Right lobe of liver (tissue), 6 donors: ENCODE measurements around the gene POLG2. TPM values are rescaled to one million over a fixed set of nuclear protein-coding genes. Genes with fewer than 3 reads are reported as not detected.
"Not testable (repeated sequence)": the region's sequence is repeated elsewhere in the genome, so short reads cannot be mapped to it uniquely, and the experiment has no call there.

Experiments
- ATAC-seq, 4 donors: fragments of 200-7000 bp; cut with Tn5 transposase; one replicate each; pipeline ENCODE4 v1.9.1; 2020; ENCODE audit warnings: mild to moderate bottlenecking in 4 of 4, moderate library complexity in 4 of 4
- DNase-seq, 3 donors: peaks; one replicate each; pipeline ENCODE4 v3.0.0-alpha.2; 2020
- H3K27ac ChIP-seq, 3 donors: fragments of 200-600 bp; one replicate each; pipeline ENCODE4 v1.8.0; 2022
- H3K27me3 ChIP-seq, 2 donors: fragments of 200-600 bp; one replicate each; pipeline ENCODE4 v1.8.0; 2022
- H3K36me3 ChIP-seq, 4 donors: fragments of 200-600 bp; sonication (generic) in 1 of 4; one replicate each; pipeline versions ENCODE4 v1.5.1 to v1.8.0; 2017 to 2022; ENCODE audit warnings: control low read depth in 1 of 4
- H3K4me1 ChIP-seq, 4 donors: fragments of 200-600 bp; sonication (generic) in 1 of 4; one replicate each; pipeline versions ENCODE4 v1.5.1 to v1.8.0; 2017 to 2022; ENCODE audit warnings: control low read depth in 1 of 4
- H3K4me3 ChIP-seq, 3 donors: fragments of 200-600 bp; one replicate each; pipeline ENCODE4 v1.8.0; 2022
- H3K9me3 ChIP-seq, 4 donors: fragments of 200-600 bp; sonication (generic) in 1 of 4; one replicate each; pipeline versions ENCODE4 v1.5.1 to v1.8.0; 2017 to 2022; ENCODE audit warnings: control low read depth in 1 of 4
- CTCF ChIP-seq, 4 donors: fragments of 200-600 bp in 3 of 4; fragments of 450-650 bp in 1 of 4; IDR thresholded peaks; one replicate each; pipeline versions ENCODE4 v1.5.1 to v1.8.0; 2016 to 2022; ENCODE audit warnings: antibody characterized with exemption in 4 of 4, mild to moderate bottlenecking in 2 of 4
- POLR2A ChIP-seq: fragments of 450-650 bp; IDR thresholded peaks from one replicate; pipeline ENCODE4 v1.6.1; 2017; ENCODE audit warnings: antibody characterized with exemption, mild to moderate bottlenecking
- WGBS: methylation state at CpG from one replicate; pipeline ENCODE4 v1.1.6; 2018; ENCODE audit warnings: low coverage, low lambda C conversion rate; ENCODE audit not compliant: insufficient coverage; ENCODE audit errors: missing lambda C conversion rate; 5-methylcytosine and 5-hydroxymethylcytosine counted together
- intact Hi-C, 2 donors: fragments of 100-400 bp; cut with DNase I; formaldehyde crosslinking; loops; one replicate each; pipeline versions ENCODE4 v1.11.2 to v1.14.1; 2022
- total RNA-seq, 6 experiments: library from RNA; depleted of rRNA in 2 of 6; stranded (reverse); fragments of >200 nt in 2 of 6; fragmentation: NEBNext Ultra II Directional in 3 of 6; extraction: Animal tissue kit (Norgen Biotek cat#: 25700) in 3 of 6; gene quantifications; one replicate each; pipeline versions ENCODE4 v1.1.0 to v1.2.4, GENCODE V29; 2016 to 2023
- donor health status: DM: no; HTN: yes; CAD: no.
- donor health status: DM: no; HTN: no; CAD: no.
- donor health status: DM: no; HTN: no; CAD: no.
- donor health status: DM: no; HTN: yes; CAD: no.
- donor health status: DM: no; HTN: yes; CAD: no.

POLG2 gene
- total RNA-seq, 6 experiments from 2014 or later = 2.9 to 9.2 (median 5.5) TPM

- Histone ChIP-seq H3K27ac (no peak overlapping the region), H3K4me1 (peaks cover 0 to 72% (median 15%) of the 10 kb centered on the region in 4 donors), H3K27me3 (no peaks in the 10 kb centered on the region), H3K4me3 (no peak overlapping the region), H3K9me3 (no peaks in the 10 kb centered on the region), H3K36me3 (peaks cover 37 to 67% (median 53%) of the 10 kb centered on the region in 4 donors)
- 81% methylated on average over 6 of the region's 6 CpGs for WGBS
- intact Hi-C loops = no loop called here
- ATAC-seq (no peak), DNase-seq (no peak)
- TF ChIP-seq POLR2A (peak; percentile 16), CTCF (IDR thresholded peaks at IDR 0.05) (no peak)
Measured at GRCh38 chr17:64499805-64500486, 3.1 kb upstream of the POLG2 start.

- H3K36me3 ChIP-seq = peaks cover 30 to 56% (median 45%) of the 10 kb centered on the region in 4 donors
- ATAC-seq (no peak), DNase-seq (no peak)
- no peaks in the 10 kb centered on the region for H3K27me3 ChIP-seq
- H3K9me3 ChIP-seq = no peaks in the 10 kb centered on the region
- WGBS = 56% methylated on average over 6 of the region's 7 CpGs
- intact Hi-C loops = no loop called here
- TF ChIP-seq POLR2A (peak; percentile 11), CTCF (IDR thresholded peaks at IDR 0.05) (no peak)
- H3K4me1 ChIP-seq = peaks cover 0 to 64% (median 11%) of the 10 kb centered on the region in 4 donors
- no peak overlapping the region for H3K4me3 ChIP-seq
- no peak overlapping the region for H3K27ac ChIP-seq
Measured at GRCh38 chr17:64498308-64499203, 1.7 kb upstream of the POLG2 start.

GRCh38 chr17:64497565-64498035 is 746 bp upstream of the POLG2 start:
- peak overlapping the region; percentile 76 to 81 (median 81) for H3K4me3 ChIP-seq
- DNase-seq (no peak), ATAC-seq (no peak)
- H3K27ac ChIP-seq = peak overlapping the region; percentile 39 to 68 (median 56)
- 18% methylated on average over 4 of the region's 4 CpGs for WGBS
- peaks cover 0 to 57% (median 11%) of the 10 kb centered on the region in 4 donors for H3K4me1 ChIP-seq
- H3K27me3 ChIP-seq = no peaks in the 10 kb centered on the region
- TF ChIP-seq CTCF (IDR thresholded peaks at IDR 0.05) (no peak), POLR2A (no peak)
- intact Hi-C loops = no loop called here
- no peaks in the 10 kb centered on the region for H3K9me3 ChIP-seq
- H3K36me3 ChIP-seq = peaks cover 21 to 49% (median 36%) of the 10 kb centered on the region in 4 donors

GRCh38 chr17:64496348-64496785 is 487 bp downstream of the POLG2 start:
- TF ChIP-seq POLR2A (no peak), CTCF (IDR thresholded peaks at IDR 0.05) (no peak)
- no peaks in the 10 kb centered on the region for H3K9me3 ChIP-seq
- H3K27me3 ChIP-seq = no peaks in the 10 kb centered on the region
- DNase-seq = no peak
- ATAC-seq = peak in 1 of 4 donors; percentile 8
- peaks cover 12 to 37% (median 25%) of the 10 kb centered on the region in 4 donors for H3K36me3 ChIP-seq
- WGBS = 0% methylated on average over 6 of the region's 20 CpGs
- peak overlapping the region; percentile 16 to 68 (median 56) for H3K27ac ChIP-seq
- H3K4me3 ChIP-seq = peak overlapping the region; percentile 76 to 81 (median 81)
- intact Hi-C loops = no loop called here
- peaks cover 0 to 51% (median 11%) of the 10 kb centered on the region in 4 donors for H3K4me1 ChIP-seq

- intact Hi-C loops, H3K27me3 ChIP-seq, ATAC-seq, H3K27ac ChIP-seq, DNase-seq, H3K4me3 ChIP-seq, H3K9me3 ChIP-seq: not testable (repeated sequence)
- H3K36me3 ChIP-seq = peaks cover 1 to 34% (median 17%) of the 10 kb centered on the region in 4 donors
- 83% methylated on average over 4 of the region's 5 CpGs for WGBS
- H3K4me1 ChIP-seq = peaks cover 0 to 46% (median 11%) of the 10 kb centered on the region in 4 donors
Measured at GRCh38 chr17:64495300-64495699, 1.6 kb downstream of the POLG2 start.
